Peyer's patch (tissue), 4 donors: ENCODE data around the gene ZSWIM5. TPM values are rescaled to one million over a fixed set of nuclear protein-coding genes. Genes with fewer than 3 reads are reported as not detected.
"Not testable (repeated sequence)": the region's sequence is repeated elsewhere in the genome, so short reads cannot be mapped to it uniquely, and the experiment has no call there.

Experiments used
- DNase-seq, 3 donors: peaks; one replicate each; pipeline ENCODE4 v3.0.0-alpha.2; 2017 to 2019
- H3K27ac ChIP-seq, 4 donors: fragments of 200-600 bp; sonication (generic); one replicate each; pipeline ENCODE4 v1.5.1; 2016 to 2019
- H3K27me3 ChIP-seq, 2 donors: fragments of 200-600 bp; sonication (generic); one replicate each; pipeline ENCODE4 v1.5.1; 2019
- H3K36me3 ChIP-seq, 3 donors: fragments of 200-600 bp; sonication (generic); one replicate each; pipeline ENCODE4 v1.5.1; 2016 to 2019
- H3K4me1 ChIP-seq, 4 donors: fragments of 200-600 bp; sonication (generic); one replicate each; pipeline ENCODE4 v1.5.1; 2016 to 2019
- H3K4me3 ChIP-seq, 4 donors: fragments of 200-600 bp; sonication (generic); 1 replicate in 3 of 4; 2 replicates in 1 of 4; pipeline ENCODE4 v1.5.1; 2016 to 2019; ENCODE audit warnings: mild to moderate bottlenecking in 1 of 4
- H3K9me3 ChIP-seq, 4 donors: fragments of 200-600 bp; sonication (generic); one replicate each; pipeline ENCODE4 v1.5.1; 2016 to 2019; ENCODE audit warnings: mild to moderate bottlenecking in 1 of 4
- POLR2A ChIP-seq, 2 donors: fragments of 450-650 bp; IDR thresholded peaks; one replicate each; pipeline ENCODE4 v1.5.1; 2017; ENCODE audit warnings: antibody characterized with exemption in 2 of 2, mild to moderate bottlenecking in 2 of 2, moderate library complexity in 2 of 2
- total RNA-seq, 4 donors: library from RNA; depleted of rRNA; stranded (reverse); fragments of >200 nt; gene quantifications; one replicate each; pipeline ENCODE4 v1.1.0, GENCODE V29; 2016
- TF ChIP-seq, protein P1 (sequence below), 6 experiments: fragments of 450-650 bp in 4 of 6; fragments of 200-600 bp in 2 of 6; sonication (generic) in 1 of 6; IDR thresholded peaks; one replicate each; pipeline ENCODE4 v1.5.1; 2017 to 2019; ENCODE audit warnings: antibody characterized with exemption in 6 of 6, mild to moderate bottlenecking in 3 of 6, moderate library complexity in 1 of 6

Gene ZSWIM5
- total RNA-seq, 4 donors from 2014 or later = 8.3 to 16.5 (median 13.4) TPM

DNA sequence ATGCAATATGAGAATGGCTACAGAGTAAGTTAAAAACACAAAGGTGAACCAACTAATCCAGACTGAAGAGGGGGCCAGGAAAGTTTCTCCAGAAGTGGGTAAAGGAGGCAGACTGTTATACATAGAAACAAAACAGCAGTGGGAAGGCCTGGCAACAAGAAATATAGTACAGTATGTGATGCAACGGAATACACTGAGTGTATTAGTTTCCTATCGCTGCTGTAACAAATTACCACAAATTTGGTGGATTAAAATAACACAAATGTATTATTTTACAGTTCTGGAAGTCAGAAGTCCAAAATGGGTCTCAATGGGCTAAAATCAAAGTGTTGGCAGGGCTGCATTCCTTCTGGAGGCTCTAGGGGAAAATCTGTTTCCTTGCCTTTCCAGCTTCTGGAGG is 95.2 kb downstream of the ZSWIM5 start:
- H3K4me3 ChIP-seq = no peak overlapping the region
- DNase-seq = no peak
- H3K27ac ChIP-seq = no peak overlapping the region
- peaks cover 0 to 6% (median 0%) of the 10 kb centered on the region in 4 donors for H3K9me3 ChIP-seq
- no peaks in the 10 kb centered on the region for H3K27me3 ChIP-seq
- TF ChIP-seq, protein P1, sequence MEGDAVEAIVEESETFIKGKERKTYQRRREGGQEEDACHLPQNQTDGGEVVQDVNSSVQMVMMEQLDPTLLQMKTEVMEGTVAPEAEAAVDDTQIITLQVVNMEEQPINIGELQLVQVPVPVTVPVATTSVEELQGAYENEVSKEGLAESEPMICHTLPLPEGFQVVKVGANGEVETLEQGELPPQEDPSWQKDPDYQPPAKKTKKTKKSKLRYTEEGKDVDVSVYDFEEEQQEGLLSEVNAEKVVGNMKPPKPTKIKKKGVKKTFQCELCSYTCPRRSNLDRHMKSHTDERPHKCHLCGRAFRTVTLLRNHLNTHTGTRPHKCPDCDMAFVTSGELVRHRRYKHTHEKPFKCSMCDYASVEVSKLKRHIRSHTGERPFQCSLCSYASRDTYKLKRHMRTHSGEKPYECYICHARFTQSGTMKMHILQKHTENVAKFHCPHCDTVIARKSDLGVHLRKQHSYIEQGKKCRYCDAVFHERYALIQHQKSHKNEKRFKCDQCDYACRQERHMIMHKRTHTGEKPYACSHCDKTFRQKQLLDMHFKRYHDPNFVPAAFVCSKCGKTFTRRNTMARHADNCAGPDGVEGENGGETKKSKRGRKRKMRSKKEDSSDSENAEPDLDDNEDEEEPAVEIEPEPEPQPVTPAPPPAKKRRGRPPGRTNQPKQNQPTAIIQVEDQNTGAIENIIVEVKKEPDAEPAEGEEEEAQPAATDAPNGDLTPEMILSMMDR (IDR thresholded peaks at IDR 0.05) = no peak
- no peak for TF ChIP-seq POLR2A (IDR thresholded peaks at IDR 0.05)
- H3K4me1 ChIP-seq = no peaks in the 10 kb centered on the region
- peaks cover 0 to 5% (median 0%) of the 10 kb centered on the region in 3 donors for H3K36me3 ChIP-seq

DNA sequence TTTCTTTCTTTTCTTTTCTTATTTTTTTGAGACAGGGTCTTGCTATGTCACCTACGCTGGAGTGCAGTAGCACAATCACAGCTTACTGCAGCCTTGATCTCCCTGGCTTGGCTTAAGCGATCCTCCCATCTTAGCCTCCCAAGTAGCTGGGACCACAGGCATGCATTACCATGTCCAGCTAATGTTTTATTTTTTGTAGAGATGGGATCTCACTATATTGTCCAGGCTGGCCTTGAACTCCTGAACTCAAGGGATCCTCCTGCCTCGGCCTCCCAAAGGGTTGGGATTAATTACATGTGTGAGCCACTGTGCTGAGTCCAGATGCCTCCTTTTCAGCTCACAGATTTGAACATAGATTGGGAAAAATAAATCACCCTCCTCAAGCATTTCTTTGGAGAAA is 98.6 kb downstream of the ZSWIM5 start:
- no peak for DNase-seq
- TF ChIP-seq, protein P1 (IDR thresholded peaks at IDR 0.05) = no peak
- TF ChIP-seq POLR2A (IDR thresholded peaks at IDR 0.05) = no peak
- no peaks in the 10 kb centered on the region for H3K36me3 ChIP-seq
- peaks cover 0 to 10% (median 0%) of the 10 kb centered on the region in 4 donors for H3K9me3 ChIP-seq
- no peak overlapping the region for H3K4me3 ChIP-seq
- no peaks in the 10 kb centered on the region for H3K27me3 ChIP-seq
- no peak overlapping the region for H3K27ac ChIP-seq
- H3K4me1 ChIP-seq = no peaks in the 10 kb centered on the region

DNA sequence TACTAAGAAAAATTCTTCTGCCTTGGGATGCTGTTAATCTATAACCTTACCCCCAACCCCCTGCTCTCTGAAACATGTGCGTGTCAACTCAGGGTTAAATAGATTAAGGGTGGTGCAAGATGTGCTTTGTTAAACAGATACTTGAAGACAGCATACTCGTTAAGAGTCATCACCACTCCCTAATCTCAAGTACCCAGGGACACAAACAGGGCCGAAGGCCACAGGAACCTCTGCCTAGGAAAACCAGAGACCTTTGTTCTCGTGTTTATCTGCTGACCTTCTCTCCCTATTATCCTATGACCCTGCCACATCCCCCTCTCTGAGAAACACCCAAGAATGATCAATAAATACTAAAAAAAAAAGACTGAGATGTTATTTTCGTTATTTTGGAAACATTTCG is 99.5 kb downstream of the ZSWIM5 start:
- not testable (repeated sequence) for H3K4me1 ChIP-seq, H3K4me3 ChIP-seq, H3K27ac ChIP-seq, H3K9me3 ChIP-seq, DNase-seq, H3K27me3 ChIP-seq, H3K36me3 ChIP-seq

DNA sequence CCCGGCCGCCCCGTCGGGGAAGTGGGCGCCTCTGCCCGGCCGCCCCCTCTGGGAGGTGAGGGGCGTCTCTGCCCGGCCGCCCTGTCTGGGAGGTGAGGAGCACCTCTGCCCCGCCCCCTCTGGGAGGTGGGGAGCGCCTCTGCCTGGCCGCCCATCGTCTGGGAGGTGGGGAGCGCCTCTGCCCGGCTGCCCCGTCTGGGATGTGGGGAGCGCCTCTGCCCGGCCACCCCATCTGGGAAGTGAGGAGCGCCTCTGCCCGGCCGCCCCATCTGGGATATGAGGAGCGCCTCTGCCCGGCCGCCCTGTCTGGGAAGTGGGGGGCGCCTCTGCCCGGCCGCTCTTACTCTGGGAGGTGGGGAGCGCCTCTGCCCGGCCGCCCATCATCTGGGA is 100.3 kb downstream of the ZSWIM5 start:
- not testable (repeated sequence) for H3K4me3 ChIP-seq, DNase-seq, H3K27me3 ChIP-seq, H3K27ac ChIP-seq, H3K36me3 ChIP-seq, H3K9me3 ChIP-seq, H3K4me1 ChIP-seq

DNA sequence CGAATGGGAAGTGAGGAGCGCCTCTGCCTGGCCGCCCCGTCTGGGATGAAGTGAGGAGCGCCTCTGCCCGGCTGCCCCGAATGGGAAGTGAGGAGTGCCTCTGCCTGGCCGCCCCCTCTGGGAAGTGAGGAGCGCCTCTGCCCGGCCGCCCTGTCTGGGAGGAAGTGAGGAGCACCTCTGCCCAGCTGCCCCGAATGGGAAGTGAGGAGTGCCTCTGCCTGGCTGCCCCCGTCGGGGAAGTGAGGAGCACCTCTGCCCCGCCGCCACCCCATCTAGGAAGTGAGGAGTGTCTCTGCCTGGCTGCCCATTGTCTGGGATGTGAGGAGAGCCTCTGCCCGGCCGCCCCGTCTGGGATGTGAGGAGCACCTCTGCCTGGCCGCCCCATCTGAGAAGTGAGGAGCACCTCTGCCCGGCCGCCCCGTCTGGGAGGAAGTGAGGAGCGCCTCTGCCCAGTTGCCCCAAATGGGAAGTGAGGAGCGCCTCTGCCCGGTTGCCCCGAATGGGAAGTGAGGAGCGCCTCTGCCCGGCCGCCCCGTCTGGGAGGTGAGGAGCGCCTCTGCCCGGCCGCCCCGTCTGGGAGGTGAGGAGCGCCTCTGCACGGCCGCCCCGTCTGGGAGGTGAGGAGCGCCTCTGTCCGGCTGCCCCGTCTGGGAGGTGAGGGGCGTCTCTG is 100.8 kb downstream of the ZSWIM5 start:
- not testable (repeated sequence) for H3K4me1 ChIP-seq, H3K4me3 ChIP-seq, H3K36me3 ChIP-seq, DNase-seq, H3K9me3 ChIP-seq, H3K27me3 ChIP-seq, H3K27ac ChIP-seq

DNA sequence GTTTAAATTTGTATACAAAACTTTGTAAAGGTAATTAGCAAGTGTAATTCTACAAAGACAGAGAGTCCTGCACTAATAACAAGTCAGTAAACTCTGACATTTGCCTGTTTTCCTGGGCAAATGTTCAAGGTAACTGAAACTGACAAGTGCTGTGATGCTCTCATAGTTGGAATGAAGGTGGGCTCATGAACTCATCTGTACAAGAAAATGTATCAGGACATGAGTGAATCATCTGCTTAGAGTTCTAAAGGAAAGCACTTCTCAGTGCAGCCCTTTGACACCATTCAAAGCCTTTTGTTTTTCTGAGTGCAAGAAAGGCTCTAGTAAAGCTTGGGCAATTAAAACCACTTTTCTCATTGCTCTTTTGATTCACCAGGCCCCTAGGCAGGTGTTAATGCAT is 102.9 kb downstream of the ZSWIM5 start:
- H3K9me3 ChIP-seq = peaks cover 0 to 6% (median 0%) of the 10 kb centered on the region in 4 donors
- no peak overlapping the region for H3K4me3 ChIP-seq
- no peaks in the 10 kb centered on the region for H3K27me3 ChIP-seq
- no peak overlapping the region for H3K27ac ChIP-seq
- DNase-seq = no peak
- no peaks in the 10 kb centered on the region for H3K4me1 ChIP-seq
- no peaks in the 10 kb centered on the region for H3K36me3 ChIP-seq
- TF ChIP-seq, protein P1 (IDR thresholded peaks at IDR 0.05) = no peak
- no peak for TF ChIP-seq POLR2A (IDR thresholded peaks at IDR 0.05)

DNA sequence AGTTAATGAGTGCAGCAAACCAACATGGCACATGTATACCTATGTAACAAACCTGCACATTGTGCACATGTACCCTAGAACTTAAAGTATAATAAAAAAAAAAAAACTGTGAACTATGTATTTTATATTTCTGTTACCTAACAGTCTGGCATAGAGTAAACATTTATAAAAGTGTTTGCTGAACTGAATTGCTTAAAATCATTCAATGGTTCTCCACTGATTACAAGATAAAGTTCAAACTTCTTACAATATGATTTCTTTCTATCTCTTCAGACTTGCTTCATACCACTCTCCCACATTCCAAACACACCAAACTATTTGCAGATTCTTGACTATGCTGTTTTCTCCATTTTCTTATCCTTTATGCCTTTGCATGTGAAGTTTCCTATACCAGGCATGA is 104.5 kb downstream of the ZSWIM5 start:
- H3K4me1 ChIP-seq = no peaks in the 10 kb centered on the region
- no peak for DNase-seq
- no peaks in the 10 kb centered on the region for H3K27me3 ChIP-seq
- no peak for TF ChIP-seq POLR2A (IDR thresholded peaks at IDR 0.05)
- TF ChIP-seq, protein P1 (IDR thresholded peaks at IDR 0.05) = no peak
- no peak overlapping the region for H3K27ac ChIP-seq
- H3K9me3 ChIP-seq = peaks cover 0 to 6% (median 0%) of the 10 kb centered on the region in 4 donors
- no peak overlapping the region for H3K4me3 ChIP-seq
- no peaks in the 10 kb centered on the region for H3K36me3 ChIP-seq

DNA sequence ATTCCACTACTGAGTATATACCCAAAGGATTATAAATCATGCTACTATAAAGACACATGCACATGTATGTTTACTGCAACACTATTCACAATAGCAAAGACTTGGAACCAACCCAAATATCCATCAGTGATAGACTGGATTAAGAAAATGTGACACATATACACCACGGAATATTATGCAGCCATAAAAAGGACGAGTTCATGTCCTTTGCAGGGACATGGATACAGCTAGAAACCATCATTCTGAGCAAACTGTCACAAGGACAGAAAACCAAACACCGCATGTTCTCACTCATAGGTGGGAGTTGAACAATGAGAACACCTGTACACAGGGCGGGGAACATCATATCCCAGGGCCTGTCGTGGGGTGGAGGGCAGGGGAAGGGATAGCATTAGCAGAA is 104.9 kb downstream of the ZSWIM5 start:
- DNase-seq, H3K27me3 ChIP-seq, H3K36me3 ChIP-seq, H3K4me1 ChIP-seq, H3K4me3 ChIP-seq, H3K9me3 ChIP-seq, H3K27ac ChIP-seq: not testable (repeated sequence)
